OCI-LY3 (cell line): Measurements from ENCODE around the gene SPAAR.

Source experiments
- H2AFZ ChIP-seq: fragments of 200-600, 300-600 bp; shearing (Covaris generic); 2 replicates; pipeline ENCODE4 v1.6.0; 2014; ENCODE audit warnings: antibody characterized with exemption, low read depth, low read length
- H3K27ac ChIP-seq: fragments of 200-600, 300-600 bp; sonication (generic); 2 replicates; pipeline ENCODE4 v1.5.1; 2014; ENCODE audit warnings: mild to moderate bottlenecking, low read length, moderate library complexity, mixed read lengths
- H3K27me3 ChIP-seq: fragments of 200-600, 300-600 bp; sonication (generic); 2 replicates; pipeline ENCODE4 v1.6.1; 2014; ENCODE audit warnings: low read depth, low read length, mixed read lengths
- H3K36me3 ChIP-seq: fragments of 200-600, 300-600 bp; sonication (generic); replicated peaks from 2 replicates; pipeline ENCODE3; 2014; ENCODE audit warnings: low read depth, low read length, mixed read lengths
- H3K4me1 ChIP-seq: fragments of 300-600, 200-600 bp; sonication (generic); 2 replicates; pipeline ENCODE4 v1.6.1; 2014; ENCODE audit warnings: low read length, mixed read lengths
- H3K4me2 ChIP-seq: fragments of 200-600, 300-600 bp; sonication (generic); 2 replicates; pipeline ENCODE4 v1.6.1; 2014; ENCODE audit warnings: low read length, mixed read lengths
- H3K4me3 ChIP-seq: fragments of 300-600, 200-600 bp; sonication (generic); 2 replicates; pipeline ENCODE4 v1.5.1; 2014; ENCODE audit warnings: antibody characterized with exemption, mild to moderate bottlenecking, low read length, moderate library complexity
- H3K79me2 ChIP-seq: fragments of 300-600, 200-600 bp; shearing (Covaris generic); 2 replicates; pipeline ENCODE4 v1.6.1; 2014; ENCODE audit warnings: mild to moderate bottlenecking, low read length, mixed read lengths
- H3K9ac ChIP-seq: fragments of 300-600, 200-600 bp; shearing (Covaris generic); 2 replicates; pipeline ENCODE4 v1.6.0; 2014; ENCODE audit warnings: mild to moderate bottlenecking, low read length, moderate library complexity
- H3K9me3 ChIP-seq: fragments of 200-600, 300-600 bp; shearing (Covaris generic); 2 replicates; pipeline ENCODE4 v1.6.1; 2014; ENCODE audit warnings: low read length, mixed read lengths; ENCODE audit not compliant: insufficient read depth
- H4K20me1 ChIP-seq: fragments of 200-600, 300-600 bp; sonication (generic); 2 replicates; pipeline ENCODE4 v1.6.1; 2016; ENCODE audit warnings: low read length, mixed read lengths; ENCODE audit not compliant: insufficient read depth
- CTCF ChIP-seq: fragments of 200-600, 300-600 bp; sonication (generic); IDR thresholded peaks from 2 replicates; pipeline ENCODE4 v1.5.1; 2014; ENCODE audit warnings: antibody characterized with exemption, low read length, low read depth
- EZH2phosphoT487 ChIP-seq: fragments of 200-600 bp; shearing (Covaris generic); IDR thresholded peaks from 2 replicates; pipeline ENCODE4 v1.6.1; 2018; ENCODE audit warnings: antibody characterized with exemption, mixed run types, low read depth

The SPAAR gene

GRCh38 chr9:35935261-35935660, 26.0 kb downstream of the SPAAR start:
- H3K4me2 ChIP-seq = no peak overlapping the region

GRCh38 chr9:35935755-35936509, 26.6 kb downstream of the SPAAR start:
- H3K4me1 ChIP-seq = peaks cover 17% of the 10 kb centered on the region; the same call in 1 of the 2 replicates
- no peak overlapping the region for H3K9ac ChIP-seq
- H3K27me3 ChIP-seq = peaks cover 4% of the 10 kb centered on the region; the same call in 1 of the 2 replicates
- H3K4me2 ChIP-seq = no peak overlapping the region
- H4K20me1 ChIP-seq = no peaks in the 10 kb centered on the region
- H3K27ac ChIP-seq = no peak overlapping the region
- TF ChIP-seq EZH2phosphoT487 (no peak), CTCF (no peak)
- H2AFZ ChIP-seq = no peak overlapping the region
- H3K4me3 ChIP-seq = no peak overlapping the region
- H3K79me2 ChIP-seq = no peaks in the 10 kb centered on the region
- no peaks in the 10 kb centered on the region for H3K9me3 ChIP-seq
- no peaks in the 10 kb centered on the region for H3K36me3 ChIP-seq

More at GRCh38 chr9:35935261-35935660, 26.0 kb downstream of the SPAAR start:
- H3K27me3 ChIP-seq = peaks cover 9% of the 10 kb centered on the region
- H3K4me3 ChIP-seq = no peak overlapping the region
- H3K27ac ChIP-seq = no peak overlapping the region
- no peak overlapping the region for H3K9ac ChIP-seq
- no peaks in the 10 kb centered on the region for H3K36me3 ChIP-seq
- no peaks in the 10 kb centered on the region for H4K20me1 ChIP-seq
- H3K4me1 ChIP-seq = peaks cover 17% of the 10 kb centered on the region; the same call in 1 of the 2 replicates
- no peaks in the 10 kb centered on the region for H3K9me3 ChIP-seq
- TF ChIP-seq CTCF (no peak), EZH2phosphoT487 (no peak)
- H3K79me2 ChIP-seq = no peaks in the 10 kb centered on the region
- H2AFZ ChIP-seq = no peak overlapping the region

- no peak overlapping the region for H3K27ac ChIP-seq
- H3K27me3 ChIP-seq = no peaks in the 10 kb centered on the region
- no peaks in the 10 kb centered on the region for H4K20me1 ChIP-seq
- no peaks in the 10 kb centered on the region for H3K9me3 ChIP-seq
- H3K36me3 ChIP-seq = no peaks in the 10 kb centered on the region
- no peak overlapping the region for H3K9ac ChIP-seq
- H3K4me1 ChIP-seq = peaks cover 17% of the 10 kb centered on the region; the same call in 1 of the 2 replicates
- TF ChIP-seq EZH2phosphoT487 (no peak), CTCF (no peak)
- H3K79me2 ChIP-seq = no peaks in the 10 kb centered on the region
- H2AFZ ChIP-seq = no peak overlapping the region
- H3K4me2 ChIP-seq = no peak overlapping the region
- H3K4me3 ChIP-seq = no peak overlapping the region
Measured at GRCh38 chr9:35937227-35937626, 27.9 kb downstream of the SPAAR start.

GRCh38 chr9:35938474-35939356, 29.4 kb downstream of the SPAAR start:
- Histone ChIP-seq H3K36me3 (no peaks in the 10 kb centered on the region), H4K20me1 (no peaks in the 10 kb centered on the region), H3K4me1 (peaks cover 6% of the 10 kb centered on the region; the same call in 1 of the 2 replicates), H3K4me3 (no peak overlapping the region), H3K79me2 (no peaks in the 10 kb centered on the region), H3K9me3 (no peaks in the 10 kb centered on the region), H3K27ac (no peak overlapping the region), H2AFZ (no peak overlapping the region), H3K27me3 (no peaks in the 10 kb centered on the region), H3K4me2 (no peak overlapping the region), H3K9ac (no peak overlapping the region)
- TF ChIP-seq EZH2phosphoT487 = no peak
- TF ChIP-seq CTCF = no peak
